CMK (cell line): Measurements from ENCODE around the gene LHX8.
"Not testable (repeated sequence)": the region's sequence is repeated elsewhere in the genome, so short reads cannot be mapped to it uniquely, and the experiment has no call there.

Experiments used
- DNase-seq: peaks from one replicate; pipeline ENCODE4 v3.0.0-alpha.2; 2010; ENCODE audit warnings: low read depth

Gene LHX8

DNA sequence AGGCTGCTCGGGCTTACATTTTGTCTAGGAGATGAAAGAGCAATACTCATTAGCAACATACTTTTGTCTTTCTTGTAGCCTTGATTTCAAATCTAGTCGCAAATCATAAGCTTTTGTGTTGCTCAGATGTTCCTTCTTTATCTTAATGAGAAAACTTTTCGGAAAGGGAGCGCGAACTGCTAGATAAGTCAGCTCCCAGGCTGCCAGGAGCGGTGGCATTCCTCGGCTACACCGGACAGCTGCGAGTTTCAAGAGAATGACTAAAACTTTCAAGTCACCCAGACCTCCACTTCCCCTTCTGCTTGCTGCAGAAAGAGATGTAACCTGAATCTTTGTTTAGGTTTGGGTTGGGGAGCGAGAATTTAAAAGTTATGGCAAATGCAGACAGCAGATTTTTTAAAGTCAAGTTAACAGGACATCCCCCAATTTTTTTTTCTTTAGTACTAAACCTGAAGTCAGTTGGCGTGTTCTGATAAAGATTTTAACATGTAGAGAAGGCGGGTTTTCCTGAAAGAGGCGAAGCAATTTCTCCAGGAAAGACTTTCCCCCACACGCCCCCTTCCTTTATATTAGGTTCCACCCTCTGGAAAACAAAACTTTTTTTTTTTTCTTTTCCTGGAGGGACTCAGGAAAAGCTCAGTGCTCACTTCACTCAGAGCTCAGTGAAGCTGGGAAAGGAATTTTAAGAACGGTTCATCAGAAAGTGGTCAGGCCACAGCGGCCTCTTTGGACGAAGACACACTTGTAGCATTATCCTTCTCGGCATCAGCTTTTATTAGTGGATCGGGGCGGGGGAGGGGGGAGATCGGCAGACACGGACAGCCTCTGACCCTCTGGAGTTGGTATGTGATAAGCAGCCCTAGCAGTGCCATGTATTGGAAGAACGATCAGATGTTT, at the start of gene LHX8:
LHX8 (plus strand) TSS at position 639 of the 897 bp plus-strand sequence. CDS start 2,227 bp downstream, outside the sequence.
- no peak for DNase-seq

DNA sequence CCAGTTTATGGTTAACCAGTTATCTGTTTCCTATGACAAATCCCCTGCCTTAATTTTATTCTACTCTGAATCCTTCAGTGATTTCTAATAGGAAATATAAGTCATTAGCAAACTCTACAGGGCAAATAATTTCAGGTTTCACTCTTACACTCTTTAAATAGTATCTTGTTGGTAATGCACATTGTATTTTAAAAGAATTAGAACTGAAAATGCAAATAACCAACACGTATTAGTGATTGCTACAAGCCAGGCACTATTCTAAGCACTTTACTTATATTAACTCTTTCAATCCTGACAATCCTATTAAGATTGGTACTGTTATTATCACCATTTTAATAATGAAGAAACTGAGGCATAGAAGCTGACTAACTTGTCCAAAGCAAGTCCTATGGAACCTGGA, 48.3 kb upstream of the LHX8 start:
- no peak for DNase-seq

DNA sequence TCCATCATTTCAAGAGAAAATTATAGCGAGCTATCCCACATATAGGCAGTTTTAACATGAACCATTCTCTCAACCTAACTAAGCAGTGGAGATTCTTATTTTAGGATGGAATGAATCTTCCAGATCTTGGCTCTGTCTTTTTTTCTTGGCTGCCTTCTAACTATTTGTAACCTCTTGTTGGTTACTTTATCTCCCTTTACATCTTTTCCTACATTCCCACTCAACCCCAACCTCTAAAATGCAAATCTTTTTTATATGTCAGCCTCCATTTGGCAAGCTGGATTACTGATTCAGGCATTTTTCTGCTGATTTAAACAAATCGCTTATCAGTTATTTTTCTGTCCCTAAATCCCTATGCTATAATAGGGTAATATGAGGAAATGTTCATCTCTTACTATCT, 46.9 kb upstream of the LHX8 start:
- no peak for DNase-seq

DNA sequence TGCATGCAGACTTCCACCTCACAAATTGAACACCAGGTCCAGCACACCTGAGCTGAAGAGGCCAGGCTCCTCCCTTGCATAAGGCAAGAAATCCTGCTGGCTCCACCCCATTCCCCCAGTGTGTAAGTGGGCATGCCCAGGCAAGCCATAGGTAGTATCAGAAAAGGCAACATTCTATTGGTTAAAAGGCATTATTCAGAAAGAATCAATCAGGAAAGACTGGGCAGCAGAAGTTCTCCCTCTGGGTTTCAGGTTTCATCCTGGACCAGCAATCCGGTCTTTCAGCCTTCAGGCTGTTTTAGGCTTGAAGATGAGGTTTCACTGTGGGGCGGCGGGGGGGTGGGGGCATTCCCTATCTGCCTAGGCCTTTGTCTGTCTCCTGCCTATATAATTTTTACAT, 42.0 kb upstream of the LHX8 start:
- DNase-seq = no peak

DNA sequence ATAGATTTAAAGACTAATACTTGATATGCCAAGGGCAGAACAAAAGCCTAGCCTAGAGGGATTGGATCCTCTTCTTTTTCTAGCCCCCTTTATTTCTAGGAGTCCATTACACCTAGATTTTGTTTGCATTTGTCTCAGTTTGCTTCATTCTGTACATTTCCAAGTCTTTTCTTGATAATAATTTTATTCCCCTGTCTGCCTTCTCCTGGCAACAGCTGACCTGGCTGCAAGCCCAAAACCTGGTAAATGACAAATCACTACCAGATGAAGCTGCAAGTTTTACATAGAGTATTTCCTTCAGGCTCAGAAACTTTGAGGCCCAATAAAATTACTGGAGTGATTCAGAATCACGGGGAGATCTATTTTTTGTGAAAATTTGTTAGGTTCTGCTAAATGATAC, 36.5 kb upstream of the LHX8 start:
- DNase-seq = no peak

DNA sequence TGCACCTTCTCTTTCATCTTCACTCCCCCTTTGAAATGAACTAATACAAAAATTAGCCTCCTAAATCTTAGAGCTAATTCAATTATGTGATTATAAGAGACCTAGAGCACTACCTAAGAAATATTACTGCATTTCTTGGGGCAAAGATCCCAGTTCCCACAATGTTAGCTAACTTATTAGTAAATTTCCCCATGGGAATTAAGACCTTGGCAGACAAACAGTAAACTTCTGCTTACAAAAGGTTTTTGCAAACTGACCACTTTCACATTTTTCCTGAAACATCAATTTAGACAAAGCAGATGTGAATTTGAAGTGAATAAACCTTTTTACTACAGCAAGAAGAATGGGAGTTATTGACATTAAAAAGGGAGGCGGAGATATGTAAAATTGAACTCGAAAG, 34.6 kb upstream of the LHX8 start:
- DNase-seq = no peak

DNA sequence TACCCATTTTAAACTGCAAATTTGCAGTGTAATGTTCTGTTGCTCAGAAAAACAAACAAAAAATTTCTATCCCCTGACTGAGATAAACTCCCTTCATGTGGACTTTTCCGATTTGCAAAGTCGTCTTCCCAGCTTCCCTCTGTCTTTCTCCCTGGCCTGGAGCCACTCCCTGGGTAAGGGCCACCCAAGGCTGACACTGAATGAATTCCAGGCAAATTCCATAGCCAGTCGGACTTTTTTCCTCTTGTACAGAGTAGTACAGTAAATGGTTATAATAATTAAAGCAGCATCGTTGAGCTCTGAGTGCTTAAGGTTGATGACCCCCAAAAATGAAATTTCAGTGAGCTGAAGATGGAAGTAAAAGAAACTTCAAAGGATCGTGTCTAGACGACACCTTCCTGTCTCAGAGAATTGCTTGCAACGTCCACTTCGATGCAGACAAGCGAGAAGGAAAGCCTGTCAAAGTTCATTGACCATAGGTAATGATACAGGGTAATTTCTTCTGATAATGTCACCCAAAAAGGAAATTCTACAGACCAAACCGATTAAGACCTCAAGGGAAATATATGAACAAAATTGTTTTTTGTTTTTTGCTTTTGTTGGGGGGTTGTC, 33.6 kb upstream of the LHX8 start:
- no peak for DNase-seq

DNA sequence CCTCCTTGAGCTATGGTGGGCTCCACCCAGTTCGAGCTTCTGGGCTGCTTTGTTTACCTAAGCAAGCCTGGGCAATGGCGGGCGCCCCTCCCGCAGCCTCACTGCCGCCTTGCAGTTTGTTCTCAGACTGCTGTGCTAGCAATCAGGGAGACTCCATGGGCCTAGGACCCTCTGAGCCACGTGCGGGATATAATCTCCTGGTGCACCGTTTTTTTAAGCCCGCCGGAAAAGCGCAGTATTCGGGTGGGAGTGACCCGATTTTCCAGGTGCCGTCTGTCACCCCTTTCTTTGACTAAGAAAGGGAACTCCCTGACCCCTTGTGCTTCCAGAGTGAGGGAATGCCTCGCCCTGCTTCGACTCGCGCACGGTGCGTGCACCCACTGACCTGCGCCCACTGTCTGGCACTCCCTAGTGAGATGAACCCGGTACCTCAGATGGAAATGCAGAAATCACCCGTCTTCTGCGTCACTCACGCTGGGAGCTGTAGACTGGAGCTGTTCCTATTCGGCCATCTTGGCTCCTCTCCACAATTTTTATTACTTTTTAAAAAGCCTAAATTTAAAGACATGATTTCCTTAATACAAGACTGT, 21.7 kb upstream of the LHX8 start:
- not testable (repeated sequence) for DNase-seq

DNA sequence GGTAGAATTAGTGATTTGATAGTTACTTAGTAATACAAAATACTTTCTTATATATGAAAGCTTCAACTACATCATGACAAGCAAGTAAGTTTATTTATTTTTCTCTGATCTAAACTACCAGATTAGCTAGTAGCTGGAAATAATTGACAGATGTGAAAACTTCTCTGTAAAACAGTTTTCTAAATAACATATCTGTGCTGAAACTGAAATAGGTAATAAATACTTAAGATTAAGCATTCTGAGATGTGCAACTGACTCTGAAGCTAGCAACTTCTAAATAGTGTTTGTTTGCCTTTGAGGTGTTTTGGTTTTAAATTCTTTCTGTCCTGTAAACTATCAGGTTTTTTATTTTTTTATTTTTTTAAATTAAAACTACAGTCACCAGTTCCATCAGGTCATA, 18.5 kb upstream of the LHX8 start:
- no peak for DNase-seq

DNA sequence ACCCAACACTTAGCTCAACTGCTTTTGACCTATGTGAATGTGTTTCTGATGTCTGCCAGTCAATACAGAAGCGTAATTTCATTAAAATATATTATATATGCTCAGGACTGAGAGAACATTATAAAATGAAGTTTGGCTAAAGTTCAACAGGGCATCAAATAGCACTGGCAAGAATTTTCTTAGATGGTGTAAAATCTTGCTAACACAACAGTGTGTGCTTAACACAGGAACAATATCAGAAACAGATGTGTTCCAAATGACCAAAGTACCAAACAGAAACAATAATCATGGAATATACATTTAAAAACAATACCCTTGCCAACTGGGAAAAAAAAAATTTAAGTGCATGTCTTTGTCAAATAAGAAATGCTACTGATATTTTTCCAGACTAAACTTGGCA, 10.4 kb upstream of the LHX8 start:
- DNase-seq = no peak

DNA sequence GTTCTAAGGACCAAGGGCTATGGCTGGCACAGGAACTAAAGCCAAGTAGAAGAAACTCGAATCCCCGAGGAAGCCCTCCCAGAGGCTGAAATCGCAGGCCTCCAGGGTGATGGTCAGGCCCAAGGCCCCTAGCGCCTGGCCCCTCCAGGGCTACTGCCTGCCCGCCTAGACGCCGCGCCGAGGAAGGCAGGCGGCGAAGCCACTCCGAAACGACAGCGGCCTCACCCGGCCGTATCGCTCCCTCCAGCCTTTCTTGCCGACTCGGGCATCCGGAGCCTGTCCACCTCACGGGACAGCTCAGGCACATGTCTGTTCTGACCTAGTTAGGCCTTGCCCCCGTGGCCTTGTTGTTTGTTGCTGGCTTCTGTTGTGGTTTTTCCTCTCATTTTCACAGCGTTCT, 9.7 kb upstream of the LHX8 start:
- no peak for DNase-seq

DNA sequence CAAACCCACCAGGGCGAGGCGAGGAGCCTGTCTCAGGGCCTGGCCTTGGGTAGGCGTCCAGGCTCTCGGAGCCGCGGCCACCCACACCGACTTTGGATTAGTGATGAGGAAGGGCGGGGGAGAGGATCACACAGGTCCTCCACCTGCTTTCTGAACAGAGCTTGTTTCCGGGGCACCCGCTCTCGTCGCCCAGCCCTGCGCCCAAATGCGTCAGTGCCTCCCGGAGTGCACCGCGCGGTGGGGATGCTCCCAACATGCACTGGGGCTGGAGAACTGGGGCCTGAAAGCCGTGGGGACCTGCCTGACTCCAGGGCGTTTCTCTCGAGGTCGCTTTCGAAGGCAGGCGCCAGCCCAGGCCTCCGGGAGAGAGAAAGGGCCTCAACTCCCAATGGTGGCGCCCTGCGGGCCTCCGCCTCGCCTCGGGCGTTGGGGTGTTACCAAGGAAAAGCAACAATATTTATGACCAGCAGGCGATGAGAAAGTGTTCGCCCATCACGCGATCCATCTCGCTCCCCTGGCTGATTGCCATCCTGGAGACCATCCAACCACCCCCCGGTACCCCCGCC, 8.9 kb upstream of the LHX8 start:
- no peak for DNase-seq

DNA sequence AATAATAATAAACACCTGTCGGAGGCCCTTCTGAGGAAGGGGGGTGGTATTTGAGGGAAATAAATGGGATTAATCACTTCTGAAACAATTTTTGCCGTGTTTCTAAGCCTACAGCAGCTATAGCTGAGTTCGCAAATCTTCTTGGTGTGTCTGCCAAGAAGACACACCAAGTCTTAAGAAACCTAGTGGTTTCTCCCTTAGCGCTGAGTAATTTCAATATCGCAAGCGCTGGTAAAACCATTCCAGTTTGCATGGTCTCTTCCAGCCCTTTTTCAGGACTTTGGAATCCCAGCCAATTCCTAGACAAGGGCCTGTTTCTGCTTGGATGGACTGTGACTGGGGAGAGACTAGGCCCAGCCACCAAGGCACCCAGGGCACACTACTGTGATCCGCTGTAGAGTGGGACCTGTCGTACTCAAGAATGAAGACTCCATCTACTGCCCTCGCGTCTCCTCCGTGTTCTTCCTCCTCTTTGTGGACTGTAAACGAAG, 7.5 kb upstream of the LHX8 start:
- no peak for DNase-seq

DNA sequence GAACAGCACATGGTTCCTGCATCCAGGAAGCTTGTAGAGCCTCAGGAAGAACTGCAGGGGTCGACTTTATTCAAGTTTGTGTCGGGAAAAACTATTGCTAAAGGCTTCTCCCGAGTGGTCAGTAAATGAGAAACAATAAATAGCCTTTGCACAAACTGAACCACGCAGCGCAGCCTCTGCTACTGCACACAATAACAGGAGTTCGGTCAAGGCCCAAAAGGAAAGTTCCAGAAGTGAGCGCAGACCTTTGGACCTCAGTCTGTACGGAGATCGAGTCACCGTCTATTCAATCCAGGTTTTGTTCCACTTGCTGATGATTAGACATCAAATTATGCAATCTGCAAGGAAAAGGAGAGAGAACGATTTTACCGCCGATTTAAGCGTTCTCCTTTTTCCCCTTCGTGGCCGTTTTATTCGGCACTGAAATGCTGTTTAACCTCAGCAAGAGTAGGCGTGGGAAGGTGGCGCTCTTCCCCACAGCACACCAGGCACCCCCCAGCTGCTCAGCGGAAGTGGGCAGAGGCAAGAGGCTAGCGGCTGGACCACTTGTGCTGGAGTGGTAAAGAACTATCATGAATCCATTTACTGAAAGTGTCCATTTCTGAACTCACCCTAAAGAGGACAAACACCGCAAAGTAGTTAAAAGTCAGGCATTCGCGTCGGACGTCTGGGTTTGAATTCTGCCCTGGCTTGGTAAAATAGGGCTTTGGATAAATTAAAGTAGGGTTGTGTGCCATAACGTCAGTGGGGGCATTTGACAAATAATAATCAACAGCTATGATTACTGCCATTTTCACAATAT, 6.1 kb upstream of the LHX8 start:
- DNase-seq = no peak

DNA sequence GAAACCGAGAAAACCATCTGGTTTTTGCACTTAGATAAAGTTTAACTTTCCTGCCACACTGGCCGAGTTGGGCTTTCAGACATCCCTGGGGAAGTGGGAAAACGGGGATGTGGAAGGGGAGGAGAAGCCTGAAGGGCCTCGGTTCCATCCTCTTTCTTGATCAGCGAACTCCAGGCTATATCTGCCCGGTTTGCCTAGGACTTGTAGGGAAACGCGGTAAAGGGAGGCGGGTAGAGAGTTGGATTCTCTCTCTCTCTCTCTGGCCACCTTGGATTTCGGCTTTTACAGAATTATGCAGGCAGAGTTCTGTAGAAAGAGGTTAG, 4.6 kb upstream of the LHX8 start:
- no peak for DNase-seq

DNA sequence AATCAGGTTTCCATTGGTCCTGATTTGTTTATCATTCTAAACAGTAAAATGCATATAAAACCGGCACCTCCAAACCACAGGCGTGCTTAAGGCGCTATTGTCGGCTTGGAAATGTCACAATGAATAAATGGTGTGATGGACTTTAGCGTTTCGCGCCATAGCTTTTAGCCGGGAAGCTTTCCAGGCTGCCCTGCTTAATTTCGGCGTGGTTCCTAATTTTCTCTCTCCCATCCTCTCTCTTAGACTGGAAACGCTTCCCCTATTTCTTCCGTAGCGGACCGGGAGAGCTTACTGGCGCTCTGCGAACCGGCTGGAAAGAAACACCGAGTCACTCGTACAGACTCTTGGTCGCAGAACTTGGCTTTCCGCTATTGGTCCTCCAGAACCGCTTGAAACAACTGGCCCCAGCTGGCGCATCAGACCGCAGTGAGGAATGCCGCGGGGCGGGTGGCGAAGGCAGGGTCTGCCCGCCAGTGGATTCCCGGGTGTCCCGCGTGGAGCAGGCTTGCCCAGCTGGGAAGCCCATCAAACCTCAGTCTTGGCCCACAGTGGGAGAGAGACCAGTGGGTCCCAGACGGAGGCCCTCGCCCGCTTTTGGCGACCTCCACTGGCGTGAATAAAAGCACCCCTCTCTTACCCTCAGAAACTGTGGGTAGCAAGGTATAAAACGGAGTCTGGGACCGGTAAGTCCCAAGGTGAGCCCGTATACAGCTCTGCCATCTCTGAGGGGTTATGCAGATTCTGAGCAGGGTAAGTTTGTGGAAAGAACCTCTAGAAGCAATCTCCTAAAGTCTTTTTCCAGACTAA, 4.0 kb upstream of the LHX8 start:
- DNase-seq = no peak

DNA sequence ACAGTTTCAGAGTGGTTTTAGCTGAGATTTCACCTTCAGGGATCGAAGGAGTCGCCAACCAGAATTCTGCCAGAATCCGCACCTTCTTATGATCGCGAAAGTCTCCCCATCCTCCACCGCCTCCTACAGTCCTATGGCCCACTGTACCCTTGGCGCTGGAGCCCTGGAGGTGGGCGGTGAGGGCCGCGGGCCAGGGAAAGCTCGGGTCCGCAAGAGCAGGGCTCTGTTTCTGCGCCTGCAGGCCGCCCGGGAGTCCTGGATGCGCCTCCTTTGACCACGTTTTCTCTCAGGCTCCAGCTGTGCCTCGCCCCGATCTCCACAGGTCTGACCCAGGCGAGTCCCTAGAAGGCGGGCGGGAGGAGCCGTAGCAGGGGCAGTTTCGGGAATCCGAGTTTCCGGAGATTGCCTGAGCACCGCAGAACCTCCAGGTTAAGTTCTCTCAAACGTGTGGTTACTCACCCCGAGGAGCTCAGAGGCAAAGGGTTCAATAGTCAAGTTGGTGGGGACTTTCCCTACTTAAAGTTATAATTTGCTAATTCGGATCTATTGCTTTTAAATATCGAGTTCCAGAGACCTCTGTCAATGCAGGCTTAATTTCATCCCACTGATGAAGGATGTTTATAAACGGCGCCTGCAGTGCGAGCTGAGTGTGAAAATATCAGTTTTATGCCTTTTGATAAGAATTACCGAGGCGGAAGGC, 3.2 kb upstream of the LHX8 start:
- DNase-seq = no peak

DNA sequence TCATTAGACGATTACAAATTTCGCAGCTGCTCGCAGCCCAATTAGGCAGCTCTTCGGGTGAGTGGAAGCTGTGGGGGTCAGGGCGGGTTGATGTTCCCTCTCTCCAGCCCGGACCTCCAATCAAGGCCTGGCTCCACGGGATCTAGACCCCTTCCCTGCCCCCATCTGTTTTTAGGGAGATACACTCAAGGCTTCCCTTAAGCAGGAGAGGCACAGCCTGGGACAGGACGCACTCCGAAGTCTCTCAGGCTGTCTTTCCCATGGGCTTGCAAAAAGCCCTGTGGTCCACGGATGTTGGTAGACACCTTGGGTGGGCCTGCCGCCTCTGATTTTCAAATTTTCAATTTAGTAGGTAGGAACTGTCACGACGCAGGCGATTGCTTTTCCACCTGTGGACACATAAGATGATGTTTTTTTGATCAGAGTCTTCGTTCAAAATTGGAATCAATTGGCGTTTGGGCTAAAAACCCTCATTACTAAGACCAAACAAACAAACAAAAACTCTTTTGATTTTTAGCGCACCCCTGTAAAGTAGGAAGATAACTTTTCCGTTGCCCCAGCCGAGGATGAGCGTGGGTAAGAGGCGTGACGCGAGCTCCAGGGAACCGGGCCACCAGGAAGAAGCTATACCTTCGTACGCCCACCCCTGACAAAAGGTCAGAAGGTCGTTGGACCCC, 2.5 kb upstream of the LHX8 start:
- DNase-seq = no peak

DNA sequence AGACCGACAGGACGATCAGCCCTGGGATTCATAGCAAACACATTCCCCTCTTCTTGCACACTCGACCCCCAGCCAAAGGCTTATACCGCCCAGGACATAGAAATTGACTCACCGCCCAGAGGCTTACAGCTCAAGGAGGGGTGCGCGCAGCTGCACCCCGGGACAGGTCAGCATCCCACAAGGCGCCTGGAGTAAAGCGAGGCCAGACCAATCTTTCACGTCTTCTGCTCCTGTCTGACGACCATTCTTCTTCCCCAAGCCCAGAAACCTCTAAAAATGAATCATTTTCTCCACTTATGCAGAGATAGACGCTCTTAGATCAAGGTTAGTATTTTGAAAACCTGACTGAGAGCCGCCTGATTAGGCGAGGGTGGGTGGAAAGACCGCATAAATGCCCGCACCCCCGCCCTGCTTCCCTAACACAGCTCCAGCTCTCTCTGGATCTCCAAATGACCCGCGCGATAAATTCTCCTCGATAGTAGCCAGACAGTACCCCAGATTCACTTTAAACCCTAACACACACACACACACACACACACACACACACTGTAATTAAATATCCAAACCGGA, 1.9 kb upstream of the LHX8 start:
- DNase-seq = no peak
